GM12892 (cell line): Measurements from ENCODE around the gene VPS39.

ENCODE experiments used
- DNase-seq: peaks from one replicate; pipeline ENCODE4 v3.0.0; 2011; ENCODE audit not compliant: insufficient read length
- FAIRE-seq: peaks from 2 replicates; lab custom pipeline; 2011; peaks lifted over from hg19 to GRCh38; lab: Jason Lieb, UNC
- POLR2A ChIP-seq: IDR thresholded peaks from 2 replicates; pipeline ENCODE4 v1.6.1; 2011; ENCODE audit warnings: low read depth, low read length, control low read depth
- POLR2AphosphoS5 ChIP-seq: IDR thresholded peaks from 2 replicates; pipeline ENCODE4 v1.6.1; 2011; ENCODE audit warnings: low read depth, low read length, control low read depth
- TAF1 ChIP-seq: IDR thresholded peaks from 2 replicates; pipeline ENCODE4 v1.6.1; 2011; ENCODE audit warnings: low read depth, mild to moderate bottlenecking, control low read depth, low read length, borderline replicate concordance

VPS39 gene

GRCh38 chr15:42193383-42193782 is 14.7 kb downstream of the VPS39 start:
- DNase-seq (no peak), FAIRE-seq (no peak)
- no peak for TF ChIP-seq POLR2A
- no peak for TF ChIP-seq POLR2AphosphoS5
- no peak for TF ChIP-seq TAF1

GRCh38 chr15:42191610-42192346 is 16.3 kb downstream of the VPS39 start:
- TF ChIP-seq POLR2AphosphoS5 (no peak), TAF1 (no peak), POLR2A (no peak)
- DNase-seq (no peak), FAIRE-seq (no peak)

- TF ChIP-seq TAF1 (no peak), POLR2AphosphoS5 (no peak), POLR2A (no peak)
- DNase-seq = no peak
- no peak for FAIRE-seq
These were observed 17.7 kb downstream of the VPS39 start for GRCh38 chr15:42190370-42190769.

- DNase-seq = no peak
- FAIRE-seq = no peak
- no peak for TF ChIP-seq POLR2AphosphoS5
- no peak for TF ChIP-seq POLR2A
- no peak for TF ChIP-seq TAF1
These were observed 22.3 kb downstream of the VPS39 start for GRCh38 chr15:42185801-42186200.

GRCh38 chr15:42184736-42185135 is 23.4 kb downstream of the VPS39 start:
- TF ChIP-seq POLR2AphosphoS5 (no peak), TAF1 (no peak), POLR2A (no peak)
- DNase-seq (no peak), FAIRE-seq (no peak)

GRCh38 chr15:42184296-42184695 is 23.8 kb downstream of the VPS39 start:
- FAIRE-seq = no peak
- TF ChIP-seq TAF1 = no peak
- no peak for TF ChIP-seq POLR2AphosphoS5
- no peak for TF ChIP-seq POLR2A
- DNase-seq = no peak

GRCh38 chr15:42182961-42183360 is 25.1 kb downstream of the VPS39 start:
- DNase-seq = no peak
- FAIRE-seq = no peak
- TF ChIP-seq POLR2AphosphoS5 (no peak), POLR2A (no peak), TAF1 (no peak)

GRCh38 chr15:42182328-42182886 is 25.7 kb downstream of the VPS39 start:
- TF ChIP-seq POLR2AphosphoS5 = no peak
- no peak for TF ChIP-seq TAF1
- no peak for TF ChIP-seq POLR2A
- DNase-seq (no peak), FAIRE-seq (peak; percentile 48)

GRCh38 chr15:42178056-42178455 is 30.0 kb downstream of the VPS39 start:
- no peak for FAIRE-seq
- DNase-seq = no peak
- TF ChIP-seq POLR2AphosphoS5 (no peak), POLR2A (no peak), TAF1 (no peak)

- TF ChIP-seq POLR2AphosphoS5 (no peak), TAF1 (no peak), POLR2A (no peak)
- FAIRE-seq (no peak), DNase-seq (no peak)
These were observed 32.4 kb downstream of the VPS39 start for GRCh38 chr15:42175671-42176070.

GRCh38 chr15:42172475-42172874 is 35.6 kb downstream of the VPS39 start:
- no peak for FAIRE-seq
- no peak for DNase-seq
- TF ChIP-seq POLR2AphosphoS5 (no peak), TAF1 (no peak), POLR2A (no peak)

- no peak for DNase-seq
- TF ChIP-seq POLR2A (no peak), TAF1 (no peak), POLR2AphosphoS5 (no peak)
- no peak for FAIRE-seq
These were observed 36.3 kb downstream of the VPS39 start for GRCh38 chr15:42171795-42172194.

GRCh38 chr15:42171122-42171521 is 37.0 kb downstream of the VPS39 start:
- DNase-seq (no peak), FAIRE-seq (peak; percentile 33)
- TF ChIP-seq POLR2A (no peak), TAF1 (no peak), POLR2AphosphoS5 (no peak)
